ENCODE measurements around the gene RPL5. TPM values are rescaled to one million over a fixed set of nuclear protein-coding genes. Genes with fewer than 3 reads are reported as not detected.

RPL5 gene
- total and polyA plus RNA-seq, 2 experiments from 2014 or later = 2,182 to 3,547 TPM

DNA sequence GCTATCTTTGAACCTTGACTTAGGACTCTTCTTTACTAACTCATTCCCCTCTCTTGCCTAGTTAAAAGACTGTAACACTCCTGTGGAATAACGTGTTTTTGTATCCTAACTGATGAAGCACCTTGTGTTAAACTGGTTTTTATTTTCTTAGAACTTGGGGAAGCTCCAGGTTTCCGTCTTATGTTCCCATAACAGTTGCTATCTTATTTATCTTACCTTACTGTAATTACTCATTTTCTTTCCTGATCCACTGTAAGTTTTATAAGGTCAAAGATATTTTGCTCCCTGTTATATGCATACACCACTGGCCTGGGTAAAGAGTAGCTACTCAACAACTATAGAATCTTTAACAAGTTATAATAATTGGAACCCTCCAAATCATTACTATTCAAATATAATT is 43.1 kb downstream of the RPL5 start (continued):
- TF ChIP-seq, protein P1, sequence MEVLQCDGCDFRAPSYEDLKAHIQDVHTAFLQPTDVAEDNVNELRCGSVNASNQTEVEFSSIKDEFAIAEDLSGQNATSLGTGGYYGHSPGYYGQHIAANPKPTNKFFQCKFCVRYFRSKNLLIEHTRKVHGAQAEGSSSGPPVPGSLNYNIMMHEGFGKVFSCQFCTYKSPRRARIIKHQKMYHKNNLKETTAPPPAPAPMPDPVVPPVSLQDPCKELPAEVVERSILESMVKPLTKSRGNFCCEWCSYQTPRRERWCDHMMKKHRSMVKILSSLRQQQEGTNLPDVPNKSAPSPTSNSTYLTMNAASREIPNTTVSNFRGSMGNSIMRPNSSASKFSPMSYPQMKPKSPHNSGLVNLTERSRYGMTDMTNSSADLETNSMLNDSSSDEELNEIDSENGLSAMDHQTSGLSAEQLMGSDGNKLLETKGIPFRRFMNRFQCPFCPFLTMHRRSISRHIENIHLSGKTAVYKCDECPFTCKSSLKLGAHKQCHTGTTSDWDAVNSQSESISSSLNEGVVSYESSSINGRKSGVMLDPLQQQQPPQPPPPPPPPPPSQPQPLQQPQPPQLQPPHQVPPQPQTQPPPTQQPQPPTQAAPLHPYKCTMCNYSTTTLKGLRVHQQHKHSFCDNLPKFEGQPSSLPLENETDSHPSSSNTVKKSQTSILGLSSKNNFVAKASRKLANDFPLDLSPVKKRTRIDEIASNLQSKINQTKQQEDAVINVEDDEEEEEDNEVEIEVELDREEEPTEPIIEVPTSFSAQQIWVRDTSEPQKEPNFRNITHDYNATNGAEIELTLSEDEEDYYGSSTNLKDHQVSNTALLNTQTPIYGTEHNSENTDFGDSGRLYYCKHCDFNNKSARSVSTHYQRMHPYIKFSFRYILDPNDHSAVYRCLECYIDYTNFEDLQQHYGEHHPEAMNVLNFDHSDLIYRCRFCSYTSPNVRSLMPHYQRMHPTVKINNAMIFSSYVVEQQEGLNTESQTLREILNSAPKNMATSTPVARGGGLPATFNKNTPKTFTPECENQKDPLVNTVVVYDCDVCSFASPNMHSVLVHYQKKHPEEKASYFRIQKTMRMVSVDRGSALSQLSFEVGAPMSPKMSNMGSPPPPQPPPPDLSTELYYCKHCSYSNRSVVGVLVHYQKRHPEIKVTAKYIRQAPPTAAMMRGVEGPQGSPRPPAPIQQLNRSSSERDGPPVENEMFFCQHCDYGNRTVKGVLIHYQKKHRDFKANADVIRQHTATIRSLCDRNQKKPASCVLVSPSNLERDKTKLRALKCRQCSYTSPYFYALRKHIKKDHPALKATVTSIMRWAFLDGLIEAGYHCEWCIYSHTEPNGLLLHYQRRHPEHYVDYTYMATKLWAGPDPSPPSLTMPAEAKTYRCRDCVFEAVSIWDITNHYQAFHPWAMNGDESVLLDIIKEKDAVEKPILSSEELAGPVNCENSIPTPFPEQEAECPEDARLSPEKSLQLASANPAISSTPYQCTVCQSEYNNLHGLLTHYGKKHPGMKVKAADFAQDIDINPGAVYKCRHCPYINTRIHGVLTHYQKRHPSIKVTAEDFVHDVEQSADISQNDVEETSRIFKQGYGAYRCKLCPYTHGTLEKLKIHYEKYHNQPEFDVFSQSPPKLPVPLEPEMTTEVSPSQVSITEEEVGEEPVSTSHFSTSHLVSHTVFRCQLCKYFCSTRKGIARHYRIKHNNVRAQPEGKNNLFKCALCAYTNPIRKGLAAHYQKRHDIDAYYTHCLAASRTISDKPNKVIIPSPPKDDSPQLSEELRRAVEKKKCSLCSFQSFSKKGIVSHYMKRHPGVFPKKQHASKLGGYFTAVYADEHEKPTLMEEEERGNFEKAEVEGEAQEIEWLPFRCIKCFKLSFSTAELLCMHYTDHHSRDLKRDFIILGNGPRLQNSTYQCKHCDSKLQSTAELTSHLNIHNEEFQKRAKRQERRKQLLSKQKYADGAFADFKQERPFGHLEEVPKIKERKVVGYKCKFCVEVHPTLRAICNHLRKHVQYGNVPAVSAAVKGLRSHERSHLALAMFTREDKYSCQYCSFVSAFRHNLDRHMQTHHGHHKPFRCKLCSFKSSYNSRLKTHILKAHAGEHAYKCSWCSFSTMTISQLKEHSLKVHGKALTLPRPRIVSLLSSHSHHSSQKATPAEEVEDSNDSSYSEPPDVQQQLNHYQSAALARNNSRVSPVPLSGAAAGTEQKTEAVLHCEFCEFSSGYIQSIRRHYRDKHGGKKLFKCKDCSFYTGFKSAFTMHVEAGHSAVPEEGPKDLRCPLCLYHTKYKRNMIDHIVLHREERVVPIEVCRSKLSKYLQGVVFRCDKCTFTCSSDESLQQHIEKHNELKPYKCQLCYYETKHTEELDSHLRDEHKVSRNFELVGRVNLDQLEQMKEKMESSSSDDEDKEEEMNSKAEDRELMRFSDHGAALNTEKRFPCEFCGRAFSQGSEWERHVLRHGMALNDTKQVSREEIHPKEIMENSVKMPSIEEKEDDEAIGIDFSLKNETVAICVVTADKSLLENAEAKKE (CRISPR knock-in tag; IDR thresholded peaks at IDR 0.05) = no peak
- TF ChIP-seq ZNF331 (CRISPR knock-in tag; IDR thresholded peaks at IDR 0.05; ENCODE audit: low read depth) (no peak), POLR2AphosphoS5 (IDR thresholded peaks at IDR 0.05; ENCODE audit: low read depth) (no peak), NANOG (IDR thresholded peaks at IDR 0.05; ENCODE audit: borderline replicate concordance) (no peak)
- TF ChIP-seq, protein P2, sequence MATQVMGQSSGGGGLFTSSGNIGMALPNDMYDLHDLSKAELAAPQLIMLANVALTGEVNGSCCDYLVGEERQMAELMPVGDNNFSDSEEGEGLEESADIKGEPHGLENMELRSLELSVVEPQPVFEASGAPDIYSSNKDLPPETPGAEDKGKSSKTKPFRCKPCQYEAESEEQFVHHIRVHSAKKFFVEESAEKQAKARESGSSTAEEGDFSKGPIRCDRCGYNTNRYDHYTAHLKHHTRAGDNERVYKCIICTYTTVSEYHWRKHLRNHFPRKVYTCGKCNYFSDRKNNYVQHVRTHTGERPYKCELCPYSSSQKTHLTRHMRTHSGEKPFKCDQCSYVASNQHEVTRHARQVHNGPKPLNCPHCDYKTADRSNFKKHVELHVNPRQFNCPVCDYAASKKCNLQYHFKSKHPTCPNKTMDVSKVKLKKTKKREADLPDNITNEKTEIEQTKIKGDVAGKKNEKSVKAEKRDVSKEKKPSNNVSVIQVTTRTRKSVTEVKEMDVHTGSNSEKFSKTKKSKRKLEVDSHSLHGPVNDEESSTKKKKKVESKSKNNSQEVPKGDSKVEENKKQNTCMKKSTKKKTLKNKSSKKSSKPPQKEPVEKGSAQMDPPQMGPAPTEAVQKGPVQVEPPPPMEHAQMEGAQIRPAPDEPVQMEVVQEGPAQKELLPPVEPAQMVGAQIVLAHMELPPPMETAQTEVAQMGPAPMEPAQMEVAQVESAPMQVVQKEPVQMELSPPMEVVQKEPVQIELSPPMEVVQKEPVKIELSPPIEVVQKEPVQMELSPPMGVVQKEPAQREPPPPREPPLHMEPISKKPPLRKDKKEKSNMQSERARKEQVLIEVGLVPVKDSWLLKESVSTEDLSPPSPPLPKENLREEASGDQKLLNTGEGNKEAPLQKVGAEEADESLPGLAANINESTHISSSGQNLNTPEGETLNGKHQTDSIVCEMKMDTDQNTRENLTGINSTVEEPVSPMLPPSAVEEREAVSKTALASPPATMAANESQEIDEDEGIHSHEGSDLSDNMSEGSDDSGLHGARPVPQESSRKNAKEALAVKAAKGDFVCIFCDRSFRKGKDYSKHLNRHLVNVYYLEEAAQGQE (IDR thresholded peaks at IDR 0.05; ENCODE audit: unreplicated experiment) = no peak

- no peak for ATAC-seq
- Histone ChIP-seq H4K20me1 (replicated peaks; ENCODE audit: insufficient read depth) (no peaks in the 10 kb centered on the region), H3K27me3 (ENCODE audit: insufficient read depth) (no peaks in the 10 kb centered on the region), H2AFZ (no peak overlapping the region), H3K79me2 (replicated peaks; ENCODE audit: insufficient read depth) (no peaks in the 10 kb centered on the region), H3K9me2 (ENCODE audit: insufficient read depth) (no peaks in the 10 kb centered on the region), H3K4me1 (ENCODE audit: insufficient read depth) (peaks cover 5% of the 10 kb centered on the region), H3F3A (replicated peaks; ENCODE audit: low read depth) (no peaks in the 10 kb centered on the region), H3K4me3 (no peak overlapping the region), H3K27ac (ENCODE audit: low read depth) (no peak overlapping the region), H3K4me2 (no peak overlapping the region), H3K36me3 (ENCODE audit: insufficient read depth) (no peaks in the 10 kb centered on the region)
- no peak overlapping the region for H3K4me3 Mint-ChIP-seq
- H3K27ac Mint-ChIP-seq = no peak overlapping the region
- H3K36me3 Mint-ChIP-seq (ENCODE audit: low read depth) = peaks cover 8% of the 10 kb centered on the region; the same call in 2 of the 3 replicates
- peaks cover 11% of the 10 kb centered on the region for H3K9me3 Mint-ChIP-seq
- H3K27me3 Mint-ChIP-seq (ENCODE audit: insufficient read depth, low read depth, poor library complexity) = no peaks in the 10 kb centered on the region
- peaks cover 13% of the 10 kb centered on the region; the same call in 2 of the 3 replicates for H3K4me1 Mint-ChIP-seq
- no peak for DNase-seq (ENCODE audit: low spot score)
- TF ChIP-seq STAT1 (IDR thresholded peaks at IDR 0.05; ENCODE audit: unreplicated experiment) = no peak
- no peak for TF ChIP-seq CTCF (conservative IDR thresholded peaks at IDR 0.05; ENCODE audit: low read depth in 2 of 2)
- no peak for TF ChIP-seq NANOG (IDR thresholded peaks at IDR 0.05; ENCODE audit: borderline replicate concordance)
- no peak for TF ChIP-seq JUNB (IDR thresholded peaks at IDR 0.05; ENCODE audit: unreplicated experiment)
- TF ChIP-seq EZH2 (IDR thresholded peaks at IDR 0.05; ENCODE audit: low read depth, unreplicated experiment) = no peak
- TF ChIP-seq EZH2phosphoT487 (IDR thresholded peaks at IDR 0.05; ENCODE audit: unreplicated experiment) = no peak
- TF ChIP-seq CREB1 (CRISPR knock-in tag; IDR thresholded peaks at IDR 0.05; ENCODE audit: low read depth) = no peak
- no peak for TF ChIP-seq ZNF331 (CRISPR knock-in tag; IDR thresholded peaks at IDR 0.05; ENCODE audit: low read depth)
These were observed 44.5 kb downstream of the RPL5 start for GRCh38 chr1:92876351-92876750.

All from GM23338 (cell line).